ENCODE data around the gene SIX1.

SIX1 gene

DNA sequence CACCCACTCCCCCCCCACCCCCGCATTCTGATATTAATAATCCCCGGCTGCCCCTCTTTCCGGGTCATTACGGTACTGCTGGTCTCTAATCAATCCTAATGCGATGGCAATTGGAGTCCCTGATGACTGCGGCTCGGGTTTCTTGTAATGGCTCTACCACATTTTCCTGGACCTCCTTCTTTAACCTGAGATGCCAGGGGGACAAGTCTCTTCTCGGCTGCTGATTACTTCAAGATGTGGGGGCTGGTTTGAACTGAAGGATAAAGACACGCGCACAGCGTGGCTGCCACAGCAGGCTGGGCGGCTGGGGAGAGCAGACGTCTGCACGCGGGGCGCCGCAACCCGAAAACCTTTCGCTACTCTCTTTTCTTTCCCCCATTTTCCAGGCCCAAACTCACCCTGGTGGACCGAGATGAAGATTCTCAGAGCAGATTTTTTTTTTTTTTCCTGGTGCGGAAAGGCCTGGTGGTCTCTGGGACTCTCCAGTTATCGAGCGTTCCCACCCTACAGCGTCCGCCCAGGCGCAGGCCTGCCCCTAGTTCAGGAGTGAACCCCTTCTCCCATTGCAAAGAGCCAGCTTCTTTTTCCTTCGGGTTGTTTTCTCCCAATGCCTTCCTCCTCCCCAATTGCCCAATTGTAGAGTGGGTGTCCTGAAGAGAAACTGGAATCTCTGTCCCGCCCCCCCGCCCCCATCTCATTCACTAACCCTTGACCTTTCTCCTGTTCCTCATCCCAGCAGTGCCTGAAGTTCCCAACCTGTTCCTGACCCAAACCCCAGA lies 6.0 kb upstream of the SIX1 start:
- no peak for DNase-seq (ENCODE audit: low spot score)

- DNase-seq (ENCODE audit: low spot score) = no peak
These were observed 5.1 kb upstream of the SIX1 start for GRCh38 chr14:60654334-60654821.

DNA sequence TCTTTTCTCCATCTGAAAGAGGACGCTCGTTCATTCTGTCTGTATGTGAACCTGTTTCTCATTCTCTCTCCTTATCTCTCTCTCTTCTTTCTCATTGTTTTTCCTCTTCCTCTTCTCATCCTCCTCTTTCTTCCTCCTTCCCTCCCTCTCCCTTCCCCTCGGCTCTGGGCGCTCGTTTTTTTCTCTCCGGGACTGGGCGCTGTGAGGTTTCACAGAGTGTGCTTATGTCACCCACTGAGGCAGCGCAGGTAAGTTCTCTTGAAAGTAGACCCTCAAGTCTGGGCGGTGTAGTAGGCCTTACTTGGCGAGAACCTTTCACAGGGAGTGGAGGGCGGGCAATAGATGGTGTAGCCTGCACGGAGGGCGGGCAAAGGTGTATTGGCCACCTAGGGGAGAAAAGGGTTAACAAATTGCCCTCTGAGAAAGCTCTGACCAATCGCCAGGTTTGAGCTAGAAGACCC lies 4.5 kb upstream of the SIX1 start:
- DNase-seq (ENCODE audit: low spot score) = no peak

DNA sequence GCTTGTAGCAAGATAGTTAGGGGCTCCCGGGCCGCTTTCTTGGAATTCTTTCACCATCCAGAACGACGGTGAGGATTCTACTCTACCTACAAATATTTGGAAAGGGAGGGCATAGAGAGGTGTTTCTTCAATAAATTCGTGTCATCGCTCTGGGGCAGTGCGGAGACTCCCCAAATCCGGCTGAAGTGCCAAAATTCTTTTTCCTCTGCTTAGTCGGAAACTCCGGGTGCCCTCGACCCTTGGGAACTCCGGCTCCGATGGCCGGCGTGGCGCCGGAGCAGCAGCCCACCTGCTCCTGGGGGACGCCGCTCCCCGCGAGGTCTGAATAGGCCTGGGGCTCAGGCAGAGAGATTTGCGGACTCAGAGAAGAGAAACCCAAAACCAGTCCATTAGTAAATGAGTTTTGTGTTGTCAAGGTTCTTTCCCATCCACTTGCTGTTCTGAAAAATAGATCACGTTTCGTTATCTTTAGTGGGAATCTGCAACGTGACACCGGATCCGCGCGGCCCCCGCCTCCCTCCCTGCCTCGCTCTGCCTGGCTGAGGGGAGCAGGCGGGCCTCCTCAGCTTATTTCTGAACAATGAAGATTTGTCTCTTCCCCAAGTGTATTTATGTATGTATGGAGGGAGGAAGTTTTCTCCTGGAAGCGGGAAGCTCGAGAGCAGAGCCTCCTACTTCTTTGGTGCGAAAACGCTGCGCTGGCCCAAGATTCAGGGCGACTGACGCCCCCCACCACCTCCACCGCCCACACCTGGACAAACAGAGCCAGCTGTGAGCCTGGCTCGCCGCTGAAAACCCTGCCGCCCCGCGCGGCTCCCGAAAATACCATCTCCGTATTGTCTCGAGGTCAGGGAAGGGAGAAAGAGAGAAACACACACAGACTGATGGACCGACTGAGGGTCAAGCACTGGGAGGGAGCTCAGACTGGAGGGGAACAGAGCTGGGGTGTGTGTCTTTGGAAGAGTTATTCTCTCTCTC lies 3.7 kb upstream of the SIX1 start:
- DNase-seq (ENCODE audit: low spot score) = no peak

- no peak for DNase-seq (ENCODE audit: low spot score)
These were observed 2.8 kb upstream of the SIX1 start for GRCh38 chr14:60651796-60652673.

- DNase-seq (ENCODE audit: low spot score) = no peak
These were observed 2.0 kb upstream of the SIX1 start for GRCh38 chr14:60651086-60651795.

DNA sequence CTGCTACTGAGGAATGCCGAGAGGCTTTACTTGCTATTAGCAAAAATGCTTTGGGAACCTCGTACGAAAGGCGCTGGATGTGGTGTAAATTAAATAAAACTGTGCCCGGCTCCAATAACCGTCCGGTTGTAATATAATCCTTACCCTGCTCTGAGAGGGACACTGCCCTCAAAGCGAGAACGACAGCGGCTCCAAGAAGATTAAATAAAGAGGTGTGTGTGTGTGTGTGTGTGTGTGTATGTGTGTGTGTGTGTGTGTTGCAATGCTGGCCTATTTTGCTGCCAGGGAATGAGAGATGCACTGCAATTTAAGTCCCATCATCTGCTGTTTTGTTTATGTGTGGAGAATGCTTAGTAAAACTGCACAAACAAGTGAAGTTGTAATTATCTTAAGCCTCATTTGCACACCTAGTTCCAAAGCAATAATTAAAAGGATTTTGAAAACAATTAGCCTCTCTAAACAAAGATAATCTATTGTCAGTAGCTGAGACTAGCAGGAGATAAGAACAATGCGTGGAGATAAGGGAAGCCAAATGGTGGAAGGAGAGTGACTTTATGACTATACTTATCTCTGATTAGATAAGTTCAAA lies 1.2 kb upstream of the SIX1 start:
- no peak for DNase-seq (ENCODE audit: low spot score)

GRCh38 chr14:60649875-60650372 lies 647 bp upstream of the SIX1 start:
- DNase-seq (ENCODE audit: low spot score) = no peak

DNA sequence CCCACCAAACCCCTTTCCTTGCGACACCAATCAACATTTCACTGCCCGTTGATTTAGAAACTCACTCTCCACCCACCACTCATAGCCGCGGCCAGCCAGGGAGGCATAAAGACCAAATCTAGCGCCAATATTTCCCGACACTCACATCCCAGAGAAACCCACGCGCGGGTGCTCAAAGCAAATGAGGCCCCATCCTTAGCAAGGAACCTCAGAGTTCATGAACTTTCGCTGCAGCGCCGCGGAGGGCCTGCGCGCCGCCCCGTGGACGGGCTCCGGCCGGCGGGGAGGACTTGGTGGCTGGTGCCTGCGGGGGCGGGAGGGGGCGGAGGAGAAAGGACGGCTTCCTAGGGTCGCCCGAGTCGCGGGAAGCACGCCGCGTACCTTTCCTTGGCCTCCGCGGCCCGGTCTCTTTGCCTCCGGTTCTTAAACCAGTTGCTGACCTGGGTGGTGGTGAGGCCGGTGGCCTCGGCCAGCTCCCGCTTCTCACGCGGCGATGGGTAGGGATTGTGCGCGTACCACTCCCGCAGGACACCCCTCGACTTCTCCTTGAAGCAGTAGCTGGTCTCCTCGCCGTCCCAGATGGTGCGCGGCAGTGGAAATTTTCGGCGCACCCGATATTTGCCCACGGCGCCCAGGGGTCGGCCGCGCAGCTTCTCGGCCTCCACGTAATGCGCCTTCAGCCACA lies 886 bp downstream of the SIX1 start:
- DNase-seq (ENCODE audit: low spot score) = no peak

GRCh38 chr14:60647837-60648248 lies 1.4 kb downstream of the SIX1 start:
- DNase-seq (ENCODE audit: low spot score) = no peak

- DNase-seq (ENCODE audit: low spot score) = no peak
These were observed 2.0 kb downstream of the SIX1 start for GRCh38 chr14:60647081-60647836.

DNA sequence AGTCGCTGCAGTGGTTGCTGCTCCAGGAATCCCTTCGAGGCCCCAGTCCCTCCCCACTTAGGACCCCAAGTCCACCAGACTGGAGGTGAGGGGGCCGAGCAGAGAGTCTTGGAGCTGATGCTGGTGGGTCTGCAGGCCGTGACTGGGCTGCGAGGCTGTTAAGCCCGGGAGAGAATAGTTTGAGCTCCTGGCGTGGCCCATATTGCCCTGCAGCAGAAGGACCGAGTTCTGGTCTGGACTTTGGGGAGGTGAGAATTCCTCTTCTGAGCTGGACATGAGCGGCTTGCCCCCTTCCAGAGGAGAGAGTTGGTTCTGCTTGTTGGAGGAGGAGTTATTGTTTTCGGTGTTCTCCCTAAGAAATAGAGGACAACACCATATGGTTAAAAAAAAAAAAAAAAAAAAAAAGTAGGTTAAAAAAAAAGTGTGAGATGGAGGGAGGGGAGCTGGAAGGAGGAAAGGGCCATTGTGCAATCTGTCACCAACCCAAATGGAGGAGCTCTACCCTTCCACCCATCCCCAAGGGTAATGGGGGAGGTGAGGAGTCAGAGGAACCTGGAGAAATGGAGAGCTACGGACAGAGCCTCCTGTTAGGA lies 3.0 kb downstream of the SIX1 start:
- no peak for DNase-seq (ENCODE audit: low spot score)

DNA sequence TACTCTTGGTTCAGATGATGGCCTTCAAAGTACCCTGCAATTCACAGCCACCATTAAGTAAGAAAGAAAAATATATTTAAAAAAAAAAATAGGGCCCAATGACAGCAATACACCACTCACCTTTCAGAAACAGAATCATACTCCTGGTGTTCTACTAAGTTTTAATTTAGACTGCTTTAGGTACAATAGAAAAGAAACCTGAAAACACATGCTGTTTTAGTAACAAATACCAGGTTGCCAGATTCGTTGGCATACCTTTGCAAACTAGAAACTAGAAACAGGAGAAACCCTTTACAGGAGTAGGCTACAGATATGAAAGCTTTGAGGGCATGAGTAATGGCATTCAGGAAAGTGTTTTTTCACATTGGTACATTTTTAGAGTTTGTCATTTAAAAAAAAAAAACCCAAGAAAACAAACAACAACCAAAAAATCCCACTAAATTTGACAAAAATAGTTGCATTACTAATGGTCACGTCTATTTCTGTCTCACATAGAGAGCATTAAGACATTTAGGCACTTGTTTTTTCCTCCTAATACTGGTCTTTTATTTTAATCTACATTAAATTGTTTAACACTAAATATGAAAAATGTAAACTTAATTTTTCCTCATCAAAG lies 4.0 kb downstream of the SIX1 start:
- DNase-seq (ENCODE audit: low spot score) = no peak

- no peak for DNase-seq (ENCODE audit: low spot score)
These were observed 4.6 kb downstream of the SIX1 start for GRCh38 chr14:60644666-60645065.

DNA sequence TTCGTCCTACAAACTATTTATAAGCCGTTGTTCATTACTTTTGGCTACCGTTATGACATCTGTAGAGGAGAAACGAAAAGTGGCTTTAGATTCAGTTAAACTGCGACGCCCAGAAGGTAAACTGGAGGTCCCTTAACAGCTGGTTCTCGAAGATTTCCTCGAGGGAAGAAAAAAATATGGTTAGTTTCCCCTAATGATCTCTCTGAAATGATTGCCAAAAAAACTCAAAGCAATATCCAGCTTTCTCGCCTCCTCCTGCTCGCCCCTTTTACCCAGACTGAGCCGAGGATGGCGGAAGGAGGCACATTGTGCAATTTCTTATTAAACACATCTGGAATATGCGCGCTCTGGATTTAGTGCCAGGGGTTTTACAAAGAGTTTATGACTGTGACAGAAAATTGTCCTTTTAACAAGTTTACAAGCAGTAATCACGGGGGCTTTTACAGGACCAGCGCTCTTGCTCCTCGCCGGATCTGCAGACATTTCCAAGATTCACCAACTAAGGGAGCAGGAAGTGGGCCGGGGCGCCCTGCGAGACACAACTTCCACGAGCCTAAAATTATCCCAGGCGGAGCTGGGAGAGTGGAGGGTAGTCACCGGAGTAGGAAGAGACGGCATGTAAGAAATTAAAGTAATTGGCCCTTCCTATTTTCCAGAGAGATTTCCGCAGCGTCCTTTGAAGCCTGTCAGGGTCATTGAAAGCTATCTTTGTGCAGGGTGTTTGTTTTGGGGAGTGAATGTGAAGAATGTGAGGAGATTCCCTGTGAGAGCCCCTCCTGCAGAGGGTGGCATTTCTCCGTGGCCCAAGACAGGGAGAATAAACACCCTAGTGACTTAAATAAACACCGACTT lies 5.6 kb downstream of the SIX1 start:
- no peak for DNase-seq (ENCODE audit: low spot score)

DNA sequence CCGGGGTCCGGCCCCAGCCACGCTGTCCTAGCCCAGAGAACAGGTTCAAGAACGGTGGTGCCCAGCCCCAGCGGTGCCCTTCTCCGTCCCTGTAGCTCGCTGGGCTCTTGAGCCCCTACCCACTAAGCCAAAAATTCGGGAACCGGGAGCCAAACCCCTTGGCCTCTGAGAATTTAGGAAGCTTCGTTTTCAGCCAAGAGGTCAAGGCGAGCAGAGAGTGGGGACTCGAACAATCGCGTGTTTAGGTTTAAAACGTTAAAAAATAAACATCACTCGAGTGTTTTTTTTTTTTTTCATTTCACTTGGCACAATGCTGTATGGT lies 6.2 kb downstream of the SIX1 start:
- DNase-seq (ENCODE audit: low spot score) = no peak

Measured in Ammon's horn (tissue), 1 donor.